Activated CD8-positive, alpha-beta memory T cell treated with anti-CD3 and anti-CD28 coated beads, Interleukin-2, amount 50 U/mL, for 4 hours (primary cell): ENCODE measurements around the gene NID1.

ENCODE experiments used
- DNase-seq: peaks from one replicate; pipeline ENCODE4 v3.0.0-alpha.2; 2020

The NID1 gene

GRCh38 chr1:235954306-235955283, 110.3 kb downstream of the NID1 start:
- peak; percentile 45 for DNase-seq

DNA sequence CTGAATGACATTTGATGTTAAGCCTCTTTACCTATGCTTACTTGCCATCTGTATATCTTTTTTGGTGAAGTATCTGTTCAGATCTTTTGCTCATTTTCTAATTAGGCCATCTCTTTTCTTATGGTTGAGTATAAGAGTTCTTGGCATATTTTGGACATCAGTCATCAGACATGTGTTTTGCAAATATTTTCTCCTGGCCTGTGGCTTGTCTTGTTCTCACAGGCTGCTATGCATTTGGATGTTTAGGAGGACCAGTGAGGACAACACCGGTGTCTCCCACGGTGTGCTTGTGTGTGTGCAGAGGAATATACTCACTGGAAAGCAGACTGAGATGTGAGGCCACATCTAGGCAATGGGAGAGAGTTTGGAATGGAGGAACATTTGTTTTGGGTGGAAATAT, 111.1 kb downstream of the NID1 start:
- DNase-seq: no peak

- DNase-seq: no peak
These were observed 111.8 kb downstream of the NID1 start for GRCh38 chr1:235952950-235953615.

GRCh38 chr1:235951661-235952060, 113.2 kb downstream of the NID1 start:
- DNase-seq: no peak

DNA sequence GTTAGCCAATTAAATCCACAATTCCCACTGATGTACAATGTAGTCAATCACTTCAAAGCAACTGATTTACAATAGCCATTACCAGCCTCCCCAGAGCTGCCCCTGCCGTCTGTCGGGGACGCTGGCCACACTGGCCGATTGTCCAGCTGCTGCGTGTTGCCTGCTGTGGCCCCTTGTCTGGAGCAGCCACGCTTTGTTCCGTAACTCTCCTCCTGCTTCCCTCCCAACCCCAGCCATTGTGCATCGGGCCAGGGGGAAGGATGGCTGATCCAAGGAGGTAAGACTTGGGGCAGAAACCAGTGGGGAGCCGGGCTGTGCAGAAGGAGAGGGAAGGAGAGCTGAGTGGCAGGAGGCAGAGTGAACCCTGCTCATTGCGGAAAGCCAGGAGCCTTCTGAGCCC, 114.6 kb downstream of the NID1 start:
- no peak for DNase-seq

GRCh38 chr1:235948774-235949427, 116.0 kb downstream of the NID1 start:
- no peak for DNase-seq

- no peak for DNase-seq
These were observed 116.9 kb downstream of the NID1 start for GRCh38 chr1:235947989-235948388.

GRCh38 chr1:235946571-235946981, 118.3 kb downstream of the NID1 start:
- no peak for DNase-seq

- no peak for DNase-seq
These were observed 118.9 kb downstream of the NID1 start for GRCh38 chr1:235945775-235946570.

DNA sequence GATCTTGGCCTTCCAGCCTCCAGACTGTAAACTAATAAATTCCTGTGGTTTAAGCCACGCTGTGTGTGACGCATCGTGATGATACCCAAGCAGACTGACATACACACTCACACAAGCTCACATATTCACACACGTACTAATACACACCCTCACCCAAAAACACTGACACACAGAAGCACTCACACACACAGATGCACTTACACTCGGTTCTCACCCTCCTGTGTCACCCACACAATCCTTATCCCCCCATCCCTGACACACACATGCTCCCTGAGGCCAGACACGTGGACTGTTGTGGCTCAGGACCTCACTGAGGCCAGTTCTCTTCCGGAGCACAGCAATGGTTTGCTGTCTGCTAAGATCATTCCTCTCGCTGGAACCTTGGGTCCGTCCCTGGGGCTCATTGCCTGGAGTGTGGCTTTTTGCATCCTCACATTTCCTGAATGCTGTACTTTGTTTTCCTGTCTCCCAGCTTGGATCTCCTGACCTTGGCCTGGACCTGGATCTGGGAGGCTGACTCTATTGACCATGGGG, 121.2 kb downstream of the NID1 start:
- DNase-seq: no peak

DNA sequence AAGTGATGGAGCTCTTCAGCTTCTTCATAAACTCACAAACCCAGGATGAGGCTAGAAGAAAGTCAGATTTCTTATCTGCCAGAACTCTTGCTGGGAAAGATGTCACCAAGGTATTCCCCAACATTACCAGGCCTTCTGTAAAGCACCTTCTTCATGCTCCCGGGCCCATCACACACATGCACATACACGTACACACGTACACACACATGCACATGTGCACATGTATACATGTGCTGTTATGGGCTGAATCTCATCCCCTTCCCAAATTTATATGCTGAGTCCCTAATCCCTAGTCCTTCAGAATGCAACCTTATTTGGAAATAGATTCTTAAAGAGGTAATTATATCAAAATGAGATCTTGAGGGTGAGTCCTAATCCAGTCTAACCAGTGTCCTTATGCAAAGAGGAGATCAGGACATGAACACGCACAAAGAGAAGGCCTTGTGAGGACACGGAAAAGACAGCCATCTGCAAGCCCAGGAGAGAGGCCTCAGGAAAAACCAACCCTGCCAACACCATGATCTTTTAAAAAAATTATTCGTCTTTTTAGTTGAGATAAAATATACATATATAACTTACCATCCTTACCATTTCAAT, 121.8 kb downstream of the NID1 start:
- DNase-seq: no peak

DNA sequence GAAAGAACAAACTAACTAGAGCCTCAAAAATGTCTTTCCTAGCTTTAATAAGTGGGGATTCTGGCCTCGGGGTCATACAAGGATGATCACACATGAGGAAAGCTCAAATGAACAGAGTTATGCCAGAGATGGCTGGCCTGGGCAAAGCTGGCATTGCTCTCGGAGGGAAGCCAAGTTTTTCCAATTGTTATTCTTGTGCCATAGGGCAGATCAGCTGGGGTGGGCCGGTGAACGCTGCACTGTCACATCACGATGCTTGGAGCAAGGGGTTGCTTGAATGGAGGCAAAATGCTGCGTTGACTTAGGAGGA, 122.3 kb downstream of the NID1 start:
- no peak for DNase-seq

GRCh38 chr1:235941876-235942624, 122.8 kb downstream of the NID1 start:
- DNase-seq: no peak

- no peak for DNase-seq
These were observed 124.6 kb downstream of the NID1 start for GRCh38 chr1:235940285-235940684.

- DNase-seq: no peak
These were observed 125.5 kb downstream of the NID1 start for GRCh38 chr1:235939480-235939775.

DNA sequence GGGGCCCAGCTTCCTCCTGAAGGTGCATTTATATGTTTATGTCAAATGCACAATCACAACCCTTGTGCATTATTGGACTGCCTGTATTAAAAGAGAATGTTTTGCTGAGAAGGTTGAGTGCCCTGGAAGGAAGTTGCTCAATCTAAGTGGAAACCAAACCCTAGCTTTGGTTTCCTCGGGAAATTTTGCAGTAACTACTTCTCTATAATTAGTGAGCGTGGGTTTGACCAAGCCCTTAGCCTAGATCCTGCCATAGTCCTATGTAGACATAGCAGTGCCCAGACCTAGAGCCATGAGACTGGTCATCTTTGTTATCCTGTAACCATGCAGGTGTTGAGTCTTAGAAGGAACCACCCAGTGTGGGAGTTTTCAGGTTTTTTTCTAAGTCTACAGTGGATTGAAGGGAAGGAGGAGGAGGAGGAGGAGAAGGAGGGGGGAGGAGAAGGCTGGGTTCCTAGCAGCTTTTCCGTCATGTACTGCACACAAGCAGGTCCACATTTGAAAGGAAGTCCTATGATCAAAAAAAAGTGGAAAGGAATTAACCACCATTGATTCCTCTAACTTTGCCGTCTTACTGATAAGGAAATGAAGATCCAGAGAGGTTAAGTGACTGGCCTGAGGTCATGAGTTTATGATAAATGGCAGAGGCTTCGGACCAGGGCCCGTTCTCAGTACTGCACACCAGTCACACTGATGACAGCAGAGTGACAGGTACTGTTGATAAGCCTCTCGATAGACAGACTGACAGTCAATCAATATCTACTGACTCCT, 126.0 kb downstream of the NID1 start:
- no peak for DNase-seq

GRCh38 chr1:235937123-235937522, 127.8 kb downstream of the NID1 start:
- DNase-seq: no peak

DNA sequence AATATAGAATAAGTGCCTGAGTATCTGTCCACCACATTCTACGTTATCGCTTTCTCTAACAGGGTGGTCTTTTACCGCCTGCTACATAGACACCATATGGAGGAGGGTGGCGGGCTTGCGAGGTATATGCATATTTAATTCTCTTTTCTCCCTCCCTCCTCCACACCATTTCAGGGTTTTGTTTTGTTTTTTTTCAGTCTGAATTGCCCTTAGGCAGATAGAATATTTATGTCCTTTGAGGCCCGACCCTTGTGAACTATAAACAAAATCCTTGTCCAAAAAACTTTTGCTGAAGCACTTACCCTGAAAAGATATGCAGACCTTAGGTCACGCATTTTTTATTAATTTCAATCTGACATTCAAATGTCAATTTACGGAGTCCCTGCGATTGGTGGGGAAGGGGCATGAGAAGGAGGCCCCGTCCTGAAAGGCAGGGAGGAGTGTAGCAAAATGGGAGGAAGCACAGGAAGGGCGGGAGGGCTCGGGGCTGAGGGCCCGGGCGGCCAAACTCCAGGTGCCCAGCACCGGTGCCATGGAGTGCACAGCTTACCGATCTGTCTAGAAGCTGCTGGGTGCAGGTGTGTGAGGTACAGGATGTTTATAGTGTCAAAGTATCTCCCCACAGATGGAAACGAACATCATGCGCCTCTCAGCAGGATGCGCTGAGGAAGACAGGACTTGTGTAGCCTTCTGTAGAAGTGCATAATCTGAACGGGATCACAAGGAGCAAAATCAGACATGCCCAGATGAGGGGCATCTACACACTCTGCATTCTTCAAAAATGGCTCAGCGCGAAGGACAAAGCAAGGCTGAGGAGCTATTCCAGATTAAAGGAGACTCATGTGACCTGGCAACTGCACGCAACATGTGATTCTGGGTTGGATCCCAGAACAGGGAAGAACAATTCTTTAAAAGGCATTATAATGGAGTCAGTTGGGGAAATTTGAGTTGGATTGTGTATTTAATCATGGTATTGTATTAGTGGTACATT, 129.4 kb downstream of the NID1 start:
- DNase-seq: no peak

DNA sequence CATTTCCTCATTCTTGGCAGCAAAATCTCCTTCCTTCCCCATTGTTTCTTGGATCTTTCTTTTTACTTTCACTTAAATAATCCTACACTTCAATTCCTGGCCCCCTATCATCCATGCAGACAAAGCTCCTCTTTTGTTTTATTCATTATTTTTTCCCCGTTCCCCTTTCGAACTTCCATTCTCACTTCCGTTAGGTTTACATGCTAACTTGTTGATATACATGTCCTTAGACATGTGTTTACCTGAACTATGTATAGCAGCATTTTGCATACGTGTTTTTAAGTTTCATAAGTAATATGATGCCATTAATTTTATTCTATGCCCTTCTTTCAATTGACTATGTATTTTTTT, 131.1 kb downstream of the NID1 start:
- no peak for DNase-seq
